Measurements from ENCODE around the gene MMAA. TPM values are rescaled to one million over a fixed set of nuclear protein-coding genes. Genes with fewer than 3 reads are reported as not detected.
"Not testable (repeated sequence)": the region's sequence is repeated elsewhere in the genome, so short reads cannot be mapped to it uniquely, and the experiment has no call there.

MMAA gene
- 1.1 and 1.8 TPM in 2 replicates for total RNA-seq

GRCh38 chr4:145618932-145619638 lies at the start of gene MMAA:
MMAA (plus strand) TSS chr4:145619385; CDS start chr4:145639140, 19,755 bp downstream.
- DNase-seq (ENCODE audit: low read depth in 2 of 2), result peak; percentile 94 to 96

GRCh38 chr4:145574546-145574945 lies 44.6 kb upstream of the MMAA start:
- not testable (repeated sequence) for DNase-seq (ENCODE audit: low read depth in 2 of 2)

GRCh38 chr4:145580906-145581305 lies 38.3 kb upstream of the MMAA start:
- no peak for DNase-seq (ENCODE audit: low read depth in 2 of 2)

GRCh38 chr4:145583191-145584055 lies 35.8 kb upstream of the MMAA start:
- DNase-seq (ENCODE audit: low read depth in 2 of 2), result no peak

GRCh38 chr4:145587088-145587754 lies 32.0 kb upstream of the MMAA start:
- DNase-seq (ENCODE audit: low read depth in 2 of 2), result no peak

GRCh38 chr4:145589381-145589780 lies 29.8 kb upstream of the MMAA start:
- DNase-seq (ENCODE audit: low read depth in 2 of 2), result not testable (repeated sequence)

GRCh38 chr4:145589916-145590702 lies 29.1 kb upstream of the MMAA start:
- no peak for DNase-seq (ENCODE audit: low read depth in 2 of 2)

GRCh38 chr4:145602129-145602760 lies 16.9 kb upstream of the MMAA start:
- no peak for DNase-seq (ENCODE audit: low read depth in 2 of 2)

- DNase-seq (ENCODE audit: low read depth in 2 of 2), result no peak
These were observed 13.2 kb upstream of the MMAA start for GRCh38 chr4:145605941-145606340.

- DNase-seq (ENCODE audit: low read depth in 2 of 2), result peak; percentile 78 to 94
These were observed 9.4 kb upstream of the MMAA start for GRCh38 chr4:145609481-145610427.

- no peak for DNase-seq (ENCODE audit: low read depth in 2 of 2)
These were observed 5.5 kb upstream of the MMAA start for GRCh38 chr4:145613566-145614232.

GRCh38 chr4:145614233-145614610 lies 5.0 kb upstream of the MMAA start:
- DNase-seq (ENCODE audit: low read depth in 2 of 2), result no peak

- peak; percentile 22 to 30 for DNase-seq (ENCODE audit: low read depth in 2 of 2)
These were observed 814 bp upstream of the MMAA start for GRCh38 chr4:145618210-145618931.

- DNase-seq (ENCODE audit: low read depth in 2 of 2), result peak; percentile 77 to 84
These were observed 433 bp downstream of the MMAA start for GRCh38 chr4:145619639-145619996.

GRCh38 chr4:145622067-145622466 lies 2.9 kb downstream of the MMAA start:
- DNase-seq (ENCODE audit: low read depth in 2 of 2), result not testable (repeated sequence)

- peak in 1 of 2 donors; percentile 83 for DNase-seq (ENCODE audit: low read depth in 2 of 2)
These were observed 4.6 kb downstream of the MMAA start for GRCh38 chr4:145623831-145624230.

- DNase-seq (ENCODE audit: low read depth in 2 of 2), result no peak
These were observed 6.8 kb downstream of the MMAA start for GRCh38 chr4:145625677-145626622.

Data from lung microvascular endothelial cell (primary cell).